CD4-positive, alpha-beta T cell treated with Interleukin-4 for 1 hour (primary cell): Measurements from ENCODE around the gene ZFP57.

Experiments
- DNase-seq, 2 donors: peaks; one replicate each; pipeline ENCODE4 v3.0.0-alpha.2; 2020 to 2022

Gene ZFP57

DNA sequence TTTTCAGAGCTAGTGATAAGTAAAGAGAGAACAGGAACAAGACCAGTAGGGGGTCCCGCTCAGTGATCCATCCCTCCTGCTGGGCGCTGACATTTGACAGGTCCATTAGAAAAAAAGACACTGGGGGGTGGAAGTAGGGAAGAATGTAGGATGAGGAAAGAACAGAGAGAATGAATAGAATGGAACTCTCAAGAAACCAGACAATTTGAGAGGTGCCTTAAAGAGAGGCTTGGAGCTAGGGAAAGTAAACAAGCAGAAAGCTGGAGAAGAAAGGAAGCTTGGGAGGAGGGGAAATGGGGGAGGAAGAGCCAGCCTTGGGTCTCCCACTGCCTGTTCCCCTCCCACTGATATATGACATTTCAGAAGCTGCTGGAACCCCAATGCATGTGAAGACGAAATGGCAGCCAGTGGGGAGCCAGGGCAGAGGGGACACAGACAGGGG is 56.4 kb downstream of the ZFP57 start:
- no peak for DNase-seq
